ENCODE results near the gene PCDHGA3. TPM values are rescaled to one million over a fixed set of nuclear protein-coding genes. Genes with fewer than 3 reads are reported as not detected.
"Not testable (repeated sequence)": the region's sequence is repeated elsewhere in the genome, so short reads cannot be mapped to it uniquely, and the experiment has no call there.

Gene PCDHGA3
- total RNA-seq: 0.36 and 0.52 TPM in 2 replicates

GRCh38 chr5:141343242-141343952 lies at the start of gene PCDHGA3:
Gene PCDHGA3, plus strand, starts transcription at chr5:141343829. Its CDS starts 205 bp downstream, at chr5:141344034.
- peak; percentile 40 for TF ChIP-seq CTCF (conservative IDR thresholded peaks at IDR 0.05; ENCODE audit: low read depth, low read length)
- H3K4me3 ChIP-seq (ENCODE audit: low read depth, low read length): peak within 1 kb of the TSS; percentile 11
- DNase-seq (ENCODE audit: low read depth): no peak

GRCh38 chr5:141298376-141298775 lies 45.3 kb upstream of the PCDHGA3 start:
- no peak for TF ChIP-seq CTCF (conservative IDR thresholded peaks at IDR 0.05; ENCODE audit: low read depth, low read length)
- no peak overlapping the region for H3K4me3 ChIP-seq (ENCODE audit: low read depth, low read length)
- DNase-seq (ENCODE audit: low read depth): no peak

- no peak for DNase-seq (ENCODE audit: low read depth)
- TF ChIP-seq CTCF (conservative IDR thresholded peaks at IDR 0.05; ENCODE audit: low read depth, low read length): no peak
- no peak within 1 kb of the TSS for H3K4me3 ChIP-seq (ENCODE audit: low read depth, low read length)
Observed at GRCh38 chr5:141303756-141304155, 39.9 kb upstream of the PCDHGA3 start, which contains the start of gene SLC25A2. Gene SLC25A2, minus strand, starts transcription at chr5:141304049. Its CDS starts 184 bp downstream, at chr5:141303865.

GRCh38 chr5:141306630-141307029 lies 37.0 kb upstream of the PCDHGA3 start:
- no peak for DNase-seq (ENCODE audit: low read depth)
- TF ChIP-seq CTCF (conservative IDR thresholded peaks at IDR 0.05; ENCODE audit: low read depth, low read length): no peak

GRCh38 chr5:141313711-141314110 lies 29.9 kb upstream of the PCDHGA3 start:
- no peak for DNase-seq (ENCODE audit: low read depth)
- TF ChIP-seq CTCF (conservative IDR thresholded peaks at IDR 0.05; ENCODE audit: low read depth, low read length): no peak
- no peak overlapping the region for H3K4me3 ChIP-seq (ENCODE audit: low read depth, low read length)

More at GRCh38 chr5:141306630-141307029, 37.0 kb upstream of the PCDHGA3 start:
- H3K4me3 ChIP-seq (ENCODE audit: low read depth, low read length): no peak overlapping the region

GRCh38 chr5:141316963-141317362 lies 26.7 kb upstream of the PCDHGA3 start:
- H3K4me3 ChIP-seq (ENCODE audit: low read depth, low read length); DNase-seq (ENCODE audit: low read depth): not testable (repeated sequence)

- H3K4me3 ChIP-seq (ENCODE audit: low read depth, low read length): no peak overlapping the region
- DNase-seq (ENCODE audit: low read depth): no peak
- no peak for TF ChIP-seq CTCF (conservative IDR thresholded peaks at IDR 0.05; ENCODE audit: low read depth, low read length)
Observed at GRCh38 chr5:141319202-141319601, 24.4 kb upstream of the PCDHGA3 start.
